Epithelial cell of proximal tubule (primary cell): ENCODE results near the gene TMEM121B. TPM values are rescaled to one million over a fixed set of nuclear protein-coding genes. Genes with fewer than 3 reads are reported as not detected.
A peak's percentile ranks its signal among the peaks of the same experiment; 100 is the strongest.

Source experiments
- DNase-seq: peaks from one replicate; pipeline ENCODE4 v3.0.0-alpha.2; 2011; ENCODE audit warnings: low read depth
- H3K4me3 ChIP-seq: 2 replicates; pipeline ENCODE4 v1.5.1; 2011; ENCODE audit warnings: low read depth, mild to moderate bottlenecking, low read length
- total RNA-seq: library from RNA; depleted of rRNA; stranded (reverse); fragments of >200 nt; gene quantifications from 2 replicates; pipeline ENCODE4 v1.2.3, GENCODE V29; 2015
- TF ChIP-seq, protein P1 (sequence below): conservative IDR thresholded peaks from 2 replicates; pipeline ENCODE4 v1.5.1; 2012; ENCODE audit warnings: low read depth, mild to moderate bottlenecking, low read length

TMEM121B gene
- total RNA-seq, 1 donor from 2014 or later: 0.06 TPM

DNA sequence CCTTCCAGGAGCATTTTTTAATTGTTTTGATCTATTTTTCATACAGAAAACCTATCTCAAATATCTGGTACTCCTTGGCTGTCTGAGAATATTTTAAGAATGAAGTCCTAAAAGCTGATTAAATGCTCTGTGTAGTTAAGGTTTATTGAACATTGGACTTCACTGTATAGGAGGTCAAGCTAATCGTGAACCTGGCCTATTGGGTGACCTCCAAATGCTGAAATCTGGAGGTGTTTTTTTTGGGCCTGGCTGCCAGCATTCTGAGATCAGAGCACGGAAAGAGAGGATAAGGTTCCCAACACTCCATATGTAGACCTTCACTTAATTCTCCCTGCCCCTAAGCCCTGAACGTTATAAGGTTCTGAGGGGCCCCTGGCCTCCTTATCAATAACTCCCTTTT is 28.1 kb downstream of the TMEM121B start:
- TF ChIP-seq, protein P1, sequence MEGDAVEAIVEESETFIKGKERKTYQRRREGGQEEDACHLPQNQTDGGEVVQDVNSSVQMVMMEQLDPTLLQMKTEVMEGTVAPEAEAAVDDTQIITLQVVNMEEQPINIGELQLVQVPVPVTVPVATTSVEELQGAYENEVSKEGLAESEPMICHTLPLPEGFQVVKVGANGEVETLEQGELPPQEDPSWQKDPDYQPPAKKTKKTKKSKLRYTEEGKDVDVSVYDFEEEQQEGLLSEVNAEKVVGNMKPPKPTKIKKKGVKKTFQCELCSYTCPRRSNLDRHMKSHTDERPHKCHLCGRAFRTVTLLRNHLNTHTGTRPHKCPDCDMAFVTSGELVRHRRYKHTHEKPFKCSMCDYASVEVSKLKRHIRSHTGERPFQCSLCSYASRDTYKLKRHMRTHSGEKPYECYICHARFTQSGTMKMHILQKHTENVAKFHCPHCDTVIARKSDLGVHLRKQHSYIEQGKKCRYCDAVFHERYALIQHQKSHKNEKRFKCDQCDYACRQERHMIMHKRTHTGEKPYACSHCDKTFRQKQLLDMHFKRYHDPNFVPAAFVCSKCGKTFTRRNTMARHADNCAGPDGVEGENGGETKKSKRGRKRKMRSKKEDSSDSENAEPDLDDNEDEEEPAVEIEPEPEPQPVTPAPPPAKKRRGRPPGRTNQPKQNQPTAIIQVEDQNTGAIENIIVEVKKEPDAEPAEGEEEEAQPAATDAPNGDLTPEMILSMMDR: no peak
- DNase-seq: no peak
- no peak overlapping the region for H3K4me3 ChIP-seq

DNA sequence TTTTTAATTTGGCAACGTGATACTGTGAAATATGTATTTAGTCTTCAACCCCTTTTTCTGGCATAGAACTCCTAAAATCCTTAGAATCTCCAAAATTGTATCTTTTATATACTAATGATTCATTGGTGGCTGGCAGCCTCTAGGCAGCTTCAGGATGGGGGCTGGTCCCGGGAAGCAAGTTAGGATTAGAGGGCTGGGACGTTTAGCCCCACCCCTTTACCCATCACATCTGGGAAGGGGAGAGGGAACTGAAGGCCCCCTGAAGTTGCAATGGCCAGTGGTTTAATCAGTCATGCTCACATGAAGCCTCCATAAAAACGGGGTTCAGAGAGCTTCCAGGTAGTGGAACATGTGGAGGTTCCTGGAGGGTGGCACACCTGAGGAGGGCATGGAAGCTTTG is 29.3 kb downstream of the TMEM121B start:
- no peak for DNase-seq
- TF ChIP-seq, protein P1: no peak
- no peak overlapping the region for H3K4me3 ChIP-seq

DNA sequence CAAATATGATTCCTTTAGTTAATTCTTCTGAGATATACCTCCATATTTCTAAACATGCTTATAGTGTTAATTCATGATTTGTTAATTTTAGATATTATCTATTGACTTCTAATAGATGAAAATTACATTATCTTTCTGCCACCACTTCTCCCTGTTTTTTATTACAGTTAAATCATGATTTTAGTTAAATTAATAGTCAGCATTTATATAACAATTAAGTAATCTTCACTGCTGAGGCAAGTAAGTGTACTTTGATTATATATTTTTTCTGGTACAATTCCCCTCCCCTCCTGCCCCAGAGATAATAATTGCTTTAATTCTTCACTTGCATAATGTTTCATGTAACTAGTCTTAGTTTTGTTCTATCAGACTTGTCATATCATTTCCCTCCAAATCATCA is 30.6 kb downstream of the TMEM121B start:
- TF ChIP-seq, protein P1: no peak
- no peak overlapping the region for H3K4me3 ChIP-seq
- no peak for DNase-seq

DNA sequence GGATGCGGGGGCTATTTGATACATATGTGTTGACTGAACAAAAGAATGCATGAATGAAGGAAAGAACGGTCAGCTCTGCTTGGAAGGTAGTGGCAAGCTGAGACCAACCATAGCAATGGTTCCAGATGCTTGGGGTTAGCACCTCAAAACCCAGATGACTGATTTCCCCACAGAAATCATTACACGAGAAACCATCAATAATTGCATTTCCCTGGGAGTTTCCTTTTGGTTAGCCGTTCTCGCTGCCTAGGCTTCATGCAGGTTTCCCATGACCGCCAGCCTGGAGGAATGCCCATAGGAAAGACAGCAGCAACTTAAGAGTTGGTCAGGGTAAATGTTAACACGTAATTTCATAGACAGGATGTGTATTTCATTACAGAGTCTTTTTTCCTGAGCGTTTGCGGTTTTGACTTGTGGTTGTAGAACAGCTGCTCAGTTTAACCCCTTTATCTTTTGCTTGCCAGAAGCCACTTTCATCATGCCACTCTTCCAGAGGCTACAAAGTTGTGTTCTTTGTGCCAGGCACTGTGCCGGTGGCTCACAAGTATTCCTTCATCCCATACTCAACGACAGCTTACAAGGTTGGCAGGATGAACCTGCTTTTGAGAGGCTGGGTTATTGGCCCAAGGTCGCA is 33.5 kb downstream of the TMEM121B start:
- DNase-seq: no peak
- no peak overlapping the region for H3K4me3 ChIP-seq
- TF ChIP-seq, protein P1: no peak

DNA sequence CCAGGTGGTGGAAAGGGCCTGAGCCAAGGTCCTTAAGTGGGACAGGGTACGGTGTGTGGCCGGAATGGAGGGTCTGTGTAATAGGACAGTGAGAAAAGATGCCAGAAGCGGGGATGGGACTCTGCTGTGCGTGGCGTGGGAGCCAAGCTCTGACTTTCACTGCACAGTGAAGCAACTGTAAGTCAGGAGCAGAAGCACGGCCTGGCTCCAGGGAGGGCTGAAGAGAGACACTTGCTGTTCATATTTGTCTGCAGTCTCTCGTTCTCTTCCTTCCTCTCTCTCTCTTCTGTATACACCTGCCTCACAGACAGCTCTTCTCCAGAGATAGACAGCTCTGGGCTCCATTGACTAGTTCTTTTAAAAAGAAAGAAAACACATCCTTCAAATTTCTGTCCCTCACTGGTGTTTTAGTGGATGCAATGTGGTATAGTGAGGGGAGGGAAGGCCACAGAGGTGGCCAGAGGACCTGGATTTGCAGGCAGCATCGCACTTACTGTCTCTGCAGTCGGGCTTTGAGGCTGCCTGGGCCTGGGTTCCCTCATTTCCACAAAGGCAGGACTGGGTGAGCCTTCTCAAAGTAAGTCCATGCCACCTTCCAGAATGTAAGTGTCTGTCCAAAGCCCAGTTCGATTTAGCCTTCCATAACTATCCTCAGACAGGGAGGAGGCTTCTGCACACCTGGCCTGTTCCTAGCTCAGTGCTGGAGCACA is 34.2 kb downstream of the TMEM121B start:
- H3K4me3 ChIP-seq: no peak overlapping the region
- TF ChIP-seq, protein P1: no peak
- DNase-seq: no peak

DNA sequence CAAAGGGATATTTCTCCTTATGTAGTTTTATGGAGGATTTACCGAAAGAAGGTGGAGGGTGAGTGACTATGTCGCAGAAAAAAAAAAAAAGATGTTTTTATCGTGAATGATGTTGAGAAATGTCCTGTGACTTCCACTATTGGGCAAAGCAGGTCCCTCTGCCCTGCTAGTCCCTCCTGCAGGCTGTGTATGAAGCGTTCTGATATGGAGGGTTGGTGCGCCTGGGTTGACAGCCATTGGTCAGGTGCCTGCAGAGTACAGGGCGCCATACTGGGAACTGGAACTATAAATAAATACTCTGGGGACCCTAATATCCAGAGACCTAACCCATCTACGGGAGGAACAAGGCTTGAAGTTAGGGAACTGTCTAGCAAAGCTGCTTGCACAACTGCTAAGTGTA is 34.9 kb downstream of the TMEM121B start:
- H3K4me3 ChIP-seq: peak overlapping the region; percentile 93
- no peak for DNase-seq
- TF ChIP-seq, protein P1: no peak
